ENCODE measurements around the gene TBC1D26.
"Not testable (repeated sequence)": the region's sequence is repeated elsewhere in the genome, so short reads cannot be mapped to it uniquely, and the experiment has no call there.

Gene TBC1D26

DNA sequence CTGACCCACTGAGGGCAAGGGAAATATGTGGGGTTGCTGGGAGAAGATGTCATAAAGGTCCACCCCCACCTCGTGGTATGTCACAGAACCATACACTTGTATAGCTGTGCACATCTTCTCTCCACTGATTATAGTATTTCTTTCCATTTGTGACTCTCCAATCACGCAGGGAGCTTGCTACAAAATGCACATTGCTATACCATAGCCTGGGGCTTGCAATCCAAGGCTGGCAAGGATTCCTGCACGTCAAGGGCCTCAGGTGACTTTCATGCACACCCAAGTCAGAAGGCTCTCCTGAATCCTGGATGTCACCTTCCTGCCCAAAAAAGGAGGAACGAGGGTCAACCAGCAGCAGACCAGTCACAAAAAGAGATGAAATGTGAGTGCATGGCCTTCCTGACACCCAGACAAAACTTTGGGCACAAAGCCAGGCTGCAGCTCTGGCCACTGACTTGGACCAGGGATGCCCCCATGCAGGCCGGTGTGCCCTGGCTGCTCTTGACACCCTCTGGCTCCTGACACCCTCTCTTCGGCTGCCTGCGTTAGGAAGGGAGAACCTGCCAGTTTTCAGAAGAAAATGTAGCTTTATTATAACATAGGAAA, 12.1 kb downstream of the TBC1D26 start:
- no peak for DNase-seq

DNA sequence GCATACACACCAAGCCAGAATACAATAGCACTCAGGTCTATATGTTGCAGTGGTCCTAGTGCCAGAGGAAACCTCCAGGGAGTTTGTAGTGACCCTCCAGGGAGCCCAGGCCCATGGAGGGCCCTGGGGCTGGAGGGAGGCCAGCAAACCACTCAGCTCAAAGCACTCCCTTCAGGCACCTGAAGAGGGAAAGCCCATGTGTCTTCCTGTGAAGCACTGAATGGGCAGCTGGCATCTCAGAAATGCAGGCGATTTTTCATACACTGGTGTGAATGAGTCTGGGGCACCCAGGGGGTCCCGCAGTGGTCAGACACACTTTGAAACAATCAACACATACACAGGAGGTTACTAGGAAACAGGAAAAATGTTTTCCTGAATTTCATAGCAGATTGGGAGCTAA, 12.8 kb downstream of the TBC1D26 start:
- no peak for DNase-seq

DNA sequence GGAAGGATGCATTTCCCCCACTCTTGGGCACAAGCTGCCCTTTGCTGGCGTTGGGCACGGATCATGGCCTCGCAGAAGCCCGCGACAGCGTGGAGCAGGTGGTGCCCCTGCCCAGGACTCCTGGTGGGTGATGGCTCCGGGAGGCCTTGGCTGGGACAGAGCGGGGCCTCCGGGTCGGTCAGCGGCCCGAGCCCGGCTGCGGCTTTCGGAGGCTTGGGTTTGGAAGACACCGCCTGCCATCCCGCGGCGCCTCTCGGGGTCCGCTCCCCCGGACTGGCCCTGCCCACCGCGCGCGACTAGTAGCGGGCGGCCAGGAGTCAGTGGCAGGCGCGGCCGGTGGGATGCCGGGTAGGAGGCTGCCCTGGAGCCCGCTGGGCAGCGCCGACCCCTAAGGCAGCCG, 17.3 kb downstream of the TBC1D26 start:
- peak; percentile 25 for DNase-seq

DNA sequence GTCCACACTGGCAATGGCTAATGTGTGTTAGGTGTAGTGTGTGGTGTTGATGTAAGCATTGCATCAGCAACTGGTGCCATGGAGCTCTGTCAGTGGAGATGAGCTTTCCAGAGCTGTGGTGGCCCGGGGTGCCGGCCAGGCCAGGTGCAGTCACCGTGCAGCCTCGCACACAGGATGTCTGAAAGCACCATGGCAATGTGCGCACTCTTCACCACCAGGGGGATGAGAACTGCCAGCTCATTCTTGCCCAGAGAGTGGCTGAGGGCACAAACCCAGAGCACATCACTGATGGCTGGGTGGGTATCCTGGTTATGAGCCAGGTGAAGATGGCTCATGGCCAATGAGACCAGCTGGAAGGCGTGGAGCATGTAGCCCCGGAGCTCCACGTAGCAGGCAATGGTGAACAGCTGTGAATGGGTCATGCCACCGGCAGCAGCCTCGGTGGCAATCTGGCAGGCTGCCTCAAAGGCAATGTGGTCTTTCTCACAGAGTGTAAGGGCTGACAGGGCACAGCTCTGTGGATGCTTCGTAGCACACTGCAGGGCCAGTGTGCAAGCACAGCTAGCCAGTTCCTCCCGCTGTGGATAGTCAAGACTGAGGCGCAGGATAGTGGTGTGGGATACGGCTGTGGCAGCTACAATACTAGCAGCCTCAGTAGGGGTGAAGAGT, 36.9 kb downstream of the TBC1D26 start:
- DNase-seq: not testable (repeated sequence)

DNA sequence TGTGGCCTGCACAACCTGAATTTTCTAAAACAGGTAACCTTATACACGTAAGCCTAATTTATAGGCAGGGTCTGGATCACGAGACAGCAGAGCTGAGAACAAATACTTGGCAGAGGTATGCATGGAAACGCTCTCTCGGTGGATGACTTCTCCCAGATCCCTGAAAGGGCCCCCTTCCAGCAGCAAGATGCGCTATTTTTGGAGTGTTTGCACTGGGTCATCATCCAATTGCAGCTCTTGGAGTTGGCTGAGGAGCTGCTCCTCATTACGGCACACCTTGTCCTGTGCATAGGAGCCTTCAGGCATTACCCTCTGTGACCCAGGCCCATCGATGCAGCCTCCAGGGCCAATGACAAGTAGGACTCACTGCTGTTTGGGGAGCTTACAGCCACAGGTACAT, 38.6 kb downstream of the TBC1D26 start:
- not testable (repeated sequence) for DNase-seq

DNA sequence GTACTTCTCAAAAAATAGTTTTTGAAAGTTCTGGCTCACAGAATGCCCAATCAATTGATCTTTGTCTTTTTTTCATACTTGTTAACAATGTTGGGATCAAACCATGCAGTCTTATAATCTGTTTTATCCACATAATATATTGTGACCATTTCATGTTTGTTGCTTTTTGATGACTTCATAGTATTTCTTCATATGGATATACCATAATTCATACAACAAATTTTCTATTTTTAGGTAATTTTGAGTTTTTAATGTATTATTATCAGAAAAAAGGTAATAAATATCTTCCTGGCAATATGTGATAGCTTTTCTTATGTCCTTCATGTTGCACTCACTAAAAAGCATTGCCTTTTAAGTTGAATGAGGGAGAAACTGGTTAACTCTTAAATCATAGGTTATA, 44.8 kb downstream of the TBC1D26 start:
- no peak for DNase-seq

DNA sequence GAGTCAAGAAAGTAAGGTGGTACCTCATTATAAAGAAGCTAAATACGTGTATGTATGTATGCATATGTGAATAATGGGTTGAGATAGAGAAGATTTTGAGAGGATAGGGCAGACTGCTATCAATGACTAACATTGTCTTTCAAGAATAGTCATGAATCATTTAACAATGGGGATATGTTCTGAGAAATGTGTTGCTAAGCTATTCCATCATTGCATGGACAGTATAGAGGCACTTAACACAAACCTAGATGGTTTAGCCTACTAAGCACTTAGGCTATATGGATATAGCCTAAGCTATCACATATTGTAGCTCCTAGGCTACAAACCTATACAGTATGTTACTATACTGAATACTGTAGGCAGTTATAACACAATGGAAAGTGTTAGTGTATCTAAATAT, 45.2 kb downstream of the TBC1D26 start:
- no peak for DNase-seq

DNA sequence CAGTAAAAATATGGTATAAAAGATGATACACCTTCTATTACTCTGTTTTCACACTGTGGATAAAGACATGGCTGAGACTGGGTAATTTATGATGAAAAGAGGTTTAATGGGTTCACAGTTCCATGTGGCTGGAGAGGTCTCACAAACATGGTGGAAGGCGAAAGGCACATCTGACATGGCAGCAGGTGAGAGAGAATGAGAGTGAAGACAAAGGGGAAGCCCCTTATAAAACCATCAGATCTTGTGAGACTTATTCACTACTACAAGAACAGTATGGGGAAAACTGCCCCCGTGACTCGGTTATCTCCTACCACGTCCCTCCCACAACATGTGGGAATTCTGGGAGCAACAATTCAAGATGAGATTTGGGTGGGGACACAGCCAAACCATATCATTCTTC, 45.6 kb downstream of the TBC1D26 start:
- DNase-seq: no peak

DNA sequence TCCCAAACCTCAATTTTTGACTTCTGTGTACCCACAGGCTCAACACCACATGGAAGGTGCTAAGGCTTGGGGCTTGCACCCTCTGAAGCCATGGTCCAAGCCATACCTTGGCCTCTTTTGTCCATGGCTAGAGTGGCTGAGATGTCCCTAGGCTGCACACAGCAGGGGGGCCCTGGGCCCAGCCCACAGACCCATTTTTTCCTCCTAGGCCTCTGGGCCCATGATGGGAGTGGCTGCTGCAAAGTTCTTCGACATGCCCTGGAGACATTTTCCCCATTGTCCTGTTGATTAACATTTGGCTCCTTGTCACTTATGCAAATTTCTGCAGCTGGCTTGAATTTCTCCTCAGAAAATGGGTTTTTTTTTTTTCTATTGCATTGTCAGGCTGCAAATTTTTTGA, 47.0 kb downstream of the TBC1D26 start:
- no peak for DNase-seq

DNA sequence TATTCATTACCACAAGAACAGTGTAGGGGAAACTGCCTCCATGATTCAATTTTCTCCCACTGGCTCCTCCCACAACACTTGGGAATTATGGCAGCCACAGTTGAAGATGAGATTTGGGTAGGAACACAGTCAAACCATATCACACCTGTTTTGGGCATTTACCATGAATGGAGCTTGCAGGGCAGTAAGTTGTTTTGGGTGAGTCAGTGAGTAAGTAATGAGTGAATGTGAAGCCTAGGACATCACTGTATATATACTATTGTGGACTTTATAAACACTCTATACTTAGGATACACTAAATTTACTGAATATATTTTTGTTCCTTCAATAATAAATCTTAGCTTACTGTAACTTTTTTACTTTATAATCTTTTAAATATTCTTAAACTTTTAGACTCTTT, 48.1 kb downstream of the TBC1D26 start:
- DNase-seq: no peak

DNA sequence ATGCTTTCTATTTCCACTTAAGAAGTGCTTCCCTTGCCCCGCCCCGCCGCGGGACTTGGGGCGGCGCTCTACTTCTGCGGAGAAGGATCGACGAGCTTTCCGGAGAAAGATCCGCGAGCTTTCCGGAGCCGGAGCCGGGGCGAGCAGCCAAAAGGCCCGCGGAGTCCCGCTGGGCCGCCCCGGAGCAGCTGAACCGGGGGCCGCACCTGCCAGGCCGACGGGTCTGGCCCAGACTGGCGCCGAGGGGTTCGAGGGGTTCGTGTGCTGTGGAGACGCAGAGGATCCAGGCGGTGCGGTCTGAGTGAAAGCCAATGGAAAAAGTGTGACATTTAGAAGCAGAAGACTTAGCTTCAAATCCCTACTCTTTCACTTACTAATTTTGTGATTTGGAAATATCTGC, 50.8 kb downstream of the TBC1D26 start:
- peak; percentile 47 for DNase-seq

DNA sequence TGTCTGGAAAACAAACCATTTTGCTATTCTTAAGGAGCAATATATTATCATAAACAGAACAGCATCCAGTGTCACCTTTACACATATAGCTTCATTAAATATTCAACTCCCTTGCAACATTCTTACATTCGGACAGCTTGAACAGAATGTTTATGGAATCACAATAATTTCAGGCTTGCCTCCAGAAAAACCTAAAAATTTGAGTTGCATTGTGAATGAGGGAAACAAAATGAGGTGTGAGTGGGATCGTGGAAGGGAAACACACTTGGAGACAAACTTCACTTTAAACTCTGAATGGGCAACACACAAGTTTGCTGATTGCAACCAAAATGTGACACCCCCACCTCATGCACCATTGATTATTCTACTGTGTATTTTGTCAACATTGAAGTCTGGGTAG, 51.4 kb downstream of the TBC1D26 start:
- DNase-seq: no peak

DNA sequence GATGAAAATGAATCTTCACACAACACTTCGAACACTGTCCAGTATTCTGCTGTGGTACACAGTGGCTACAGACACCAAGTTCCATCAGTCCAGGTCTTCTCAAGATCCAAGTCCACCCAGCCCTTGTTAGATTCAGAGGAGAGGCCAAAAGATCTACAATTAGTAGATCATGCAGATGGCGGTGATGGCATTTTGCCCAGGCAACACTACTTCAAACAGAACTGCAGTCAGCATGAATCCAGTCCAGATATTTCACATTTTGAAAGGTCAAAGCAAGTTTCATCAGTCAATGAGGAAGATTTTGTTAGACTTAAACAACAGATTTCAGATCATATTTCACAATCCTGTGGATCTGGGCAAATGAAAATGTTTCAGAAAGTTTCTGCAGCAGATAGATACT, 52.3 kb downstream of the TBC1D26 start:
- DNase-seq: not testable (repeated sequence)

DNA sequence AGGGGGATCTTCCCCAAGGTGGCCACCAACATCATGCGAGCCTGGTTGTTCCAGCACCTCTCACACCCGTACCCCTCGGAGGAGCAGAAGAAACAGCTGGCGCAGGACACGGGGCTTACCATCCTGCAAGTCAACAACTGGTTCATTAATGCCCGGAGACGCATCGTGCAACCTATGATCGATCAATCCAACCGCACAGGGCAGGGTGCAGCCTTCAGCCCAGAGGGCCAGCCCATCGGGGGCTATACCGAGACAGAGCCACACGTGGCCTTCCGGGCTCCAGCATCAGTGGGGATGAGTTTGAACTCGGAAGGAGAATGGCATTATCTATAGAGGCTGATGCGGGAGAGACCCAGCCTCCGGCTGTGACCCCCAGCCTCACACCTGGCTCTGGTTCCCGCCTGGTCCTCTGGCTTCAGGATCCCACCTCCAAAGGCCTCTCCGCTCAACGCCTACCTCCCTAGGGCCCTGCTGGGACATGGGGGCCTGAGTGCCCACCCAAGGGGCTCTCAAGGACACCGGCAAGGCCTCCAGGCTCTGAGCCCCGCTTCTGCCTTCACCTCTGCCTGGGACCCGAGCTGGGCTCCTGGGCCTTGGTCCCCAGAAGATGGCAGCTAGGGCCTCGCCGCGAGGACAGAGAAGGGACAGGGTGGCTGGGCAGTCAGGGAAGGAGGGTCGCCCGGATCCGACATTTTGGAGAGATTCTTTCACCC, 55.4 kb downstream of the TBC1D26 start:
- DNase-seq: not testable (repeated sequence)

DNA sequence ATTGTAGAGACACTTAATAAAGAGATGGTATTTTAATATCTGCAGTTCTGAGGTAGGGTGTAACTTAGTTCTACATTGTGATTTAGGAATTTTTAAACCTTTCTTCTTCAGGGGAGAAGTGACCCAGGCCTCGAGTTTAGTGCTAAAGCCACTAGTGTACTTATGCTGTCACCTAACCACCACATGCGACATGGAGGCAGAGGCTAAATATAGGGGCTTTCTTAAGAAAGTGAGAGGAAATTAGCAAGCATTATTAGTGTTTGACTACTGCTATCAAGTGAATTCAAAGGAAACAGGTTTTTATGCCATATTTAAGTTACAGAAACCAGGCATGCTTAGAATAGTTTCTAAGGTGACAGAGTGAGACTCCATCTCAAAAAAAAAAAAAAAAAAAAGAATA, 56.3 kb downstream of the TBC1D26 start:
- not testable (repeated sequence) for DNase-seq
